ENCODE measurements around the gene APEH. TPM values are rescaled to one million over a fixed set of nuclear protein-coding genes. Genes with fewer than 3 reads are reported as not detected.

The APEH gene
- total and polyA plus RNA-seq, 2 of the 13 experiments (the other 11 are each of a cell fraction or from before 2014, with no cell fraction given) = 116 to 130 TPM

DNA sequence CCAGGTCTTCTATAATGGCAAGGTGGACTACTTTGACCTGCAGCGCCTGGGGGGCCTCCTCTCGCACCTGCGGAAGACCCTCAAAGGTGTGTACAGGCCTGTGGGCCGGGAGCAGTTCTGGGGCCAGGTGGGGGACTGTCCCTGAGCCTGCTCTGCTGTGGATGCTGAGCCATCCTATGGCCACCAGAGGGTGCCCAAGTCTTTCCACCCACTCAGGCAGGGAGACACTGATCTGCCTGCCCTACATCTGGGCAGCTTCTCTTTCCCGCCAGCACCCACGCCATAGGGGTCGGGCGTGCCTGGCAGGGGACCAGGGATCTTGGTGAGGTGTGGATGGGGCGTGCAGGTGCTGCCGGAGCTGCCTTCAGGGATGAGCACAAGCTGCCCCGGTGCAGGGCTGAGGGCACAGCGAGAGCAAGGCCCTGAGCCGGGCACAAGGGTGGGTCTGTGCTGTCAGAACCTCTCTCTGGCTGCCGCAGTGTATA, 29.3 kb downstream of the APEH start:
- peak; percentile 57 for FAIRE-seq
- H4K20me1 ChIP-seq (ENCODE audit: insufficient read depth, low read length) = no peaks in the 10 kb centered on the region
- CTCF ChIA-PET (ENCODE audit: low intra/inter-chr PET ratio, low total read pairs) = interaction anchor here (1.7 to 2.3 kb wide), 2 partner anchors 136 to 203 kb away, joined by 7 to 14 read pairs; no protein-coding TSS in a partner anchor
- WGBS (ENCODE audit: low lambda C conversion rate) = 80% methylated on average over 12 of the region's 14 CpGs
- H3K27me3 ChIP-seq (ENCODE audit: control insufficient read depth in 1 of 2, insufficient read depth in 2 of 2, low read length in 2 of 2) = no peaks in the 10 kb centered on the region; a peak in 1 of 5 replicates
- intact Hi-C loops (cut with micrococcal nuclease; ENCODE audit: unreplicated experiment) (loop anchor here (1.0 to 2.0 kb wide), 2 partner anchors 136 to 203 kb away; no protein-coding TSS in a partner anchor), in situ Hi-C loops (cut with HindIII; ENCODE audit: extremely low pct_ligation_motif_present, low pct_unique_long_range_greater_than_20kb) (loop anchor here (5.0 kb wide), 2 partner anchors 134 to 204 kb away; no protein-coding TSS in a partner anchor)
- POLR2A ChIA-PET = no interaction called here
- no TSS peak for BruUV-seq (replicated peaks)
- no peaks in the 10 kb centered on the region for H3K4me1 ChIP-seq (ENCODE audit: insufficient read depth, low read length)
- H3K79me2 ChIP-seq (ENCODE audit: insufficient read depth, low read length) = no peaks in the 10 kb centered on the region
- peaks cover 37 to 77% of the 10 kb centered on the region in 2 experiments for H3K36me3 ChIP-seq (replicated peaks in 1 of 2; ENCODE audit: control insufficient read depth in 1 of 2, insufficient read depth in 2 of 2, low read length in 2 of 2)
- ATAC-seq = peak; percentile 87
- H3K4me3 ChIP-seq (replicated peaks in 1 of 3; ENCODE audit: insufficient read depth in 1 of 3, low read depth in 2 of 3, low read length in 3 of 3) = no peak overlapping the region
- no peak overlapping the region for H3K27ac ChIP-seq (ENCODE audit: extremely low read length, insufficient read depth, low read length)
- no peak overlapping the region for H2AFZ ChIP-seq (ENCODE audit: low read length)
- no peak overlapping the region for H3K9ac ChIP-seq (ENCODE audit: insufficient read depth, low read depth, low read length)
- H3K9me3 ChIP-seq (ENCODE audit: low read length) = no peaks in the 10 kb centered on the region
- no peak overlapping the region for H3K4me2 ChIP-seq (ENCODE audit: low read depth, low read length)
- DNase-seq (ENCODE audit: low spot score) = peak; percentile 60
- TF ChIP-seq ZNF768 (CRISPR knock-in tag; IDR thresholded peaks at IDR 0.05) (0 out of 2 replicates have a peak, but pooled peaks have one; percentile 24), SSRP1 (CRISPR knock-in tag; IDR thresholded peaks at IDR 0.05) (no peak), FLYWCH1 (CRISPR knock-in tag; IDR thresholded peaks at IDR 0.05) (no peak), AGO2 (optimal IDR thresholded peaks at IDR 0.05; ENCODE audit: low read depth, low read length) (peak; percentile 57), ZNF3 (CRISPR knock-in tag; IDR thresholded peaks at IDR 0.05) (no peak), BRD4 (CRISPR knock-in tag; IDR thresholded peaks at IDR 0.05) (no peak), FOXO1 (CRISPR knock-in tag; IDR thresholded peaks at IDR 0.05) (peak; percentile 36; the same call in 1 of the 2 replicates), JUNB (CRISPR knock-in tag; IDR thresholded peaks at IDR 0.05; ENCODE audit: borderline replicate concordance) (no peak), MEIS2 (CRISPR knock-in tag; IDR thresholded peaks at IDR 0.05) (peak; percentile 36; the same call in 1 of the 2 replicates), PAX8 (CRISPR knock-in tag; IDR thresholded peaks at IDR 0.05; ENCODE audit: borderline replicate concordance) (no peak), ZFP62 (CRISPR knock-in tag; IDR thresholded peaks at IDR 0.05) (no peak), RAD21 (CRISPR knock-in tag; IDR thresholded peaks at IDR 0.05) (peak; percentile 85), SPEN (CRISPR knock-in tag; IDR thresholded peaks at IDR 0.05; ENCODE audit: low read depth) (peak; percentile 46; the same call in 1 of the 2 replicates), SMC3 (IDR thresholded peaks at IDR 0.05; ENCODE audit: low read length) (peak; percentile 65), SAP130 (CRISPR knock-in tag; IDR thresholded peaks at IDR 0.05; ENCODE audit: low read depth) (peak; percentile 26; the same call in 1 of the 2 replicates), ZNF501 (CRISPR knock-in tag; IDR thresholded peaks at IDR 0.05) (peak; percentile 38; the same call in 1 of the 2 replicates), ZNF44 (CRISPR knock-in tag; IDR thresholded peaks at IDR 0.05) (no peak), RBFOX2 (IDR thresholded peaks at IDR 0.05; ENCODE audit: low read depth, low read length) (0 out of 2 replicates have a peak, but pooled peaks have one; percentile 30), KDM5B (CRISPR knock-in tag; IDR thresholded peaks at IDR 0.05; ENCODE audit: borderline replicate concordance) (0 out of 2 replicates have a peak, but pooled peaks have one; percentile 11), SALL1 (CRISPR knock-in tag; IDR thresholded peaks at IDR 0.05) (0 out of 2 replicates have a peak, but pooled peaks have one; percentile 20)
- TF ChIP-seq, protein P1, sequence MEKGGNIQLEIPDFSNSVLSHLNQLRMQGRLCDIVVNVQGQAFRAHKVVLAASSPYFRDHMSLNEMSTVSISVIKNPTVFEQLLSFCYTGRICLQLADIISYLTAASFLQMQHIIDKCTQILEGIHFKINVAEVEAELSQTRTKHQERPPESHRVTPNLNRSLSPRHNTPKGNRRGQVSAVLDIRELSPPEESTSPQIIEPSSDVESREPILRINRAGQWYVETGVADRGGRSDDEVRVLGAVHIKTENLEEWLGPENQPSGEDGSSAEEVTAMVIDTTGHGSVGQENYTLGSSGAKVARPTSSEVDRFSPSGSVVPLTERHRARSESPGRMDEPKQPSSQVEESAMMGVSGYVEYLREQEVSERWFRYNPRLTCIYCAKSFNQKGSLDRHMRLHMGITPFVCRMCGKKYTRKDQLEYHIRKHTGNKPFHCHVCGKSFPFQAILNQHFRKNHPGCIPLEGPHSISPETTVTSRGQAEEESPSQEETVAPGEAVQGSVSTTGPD (CRISPR knock-in tag; IDR thresholded peaks at IDR 0.05) = no peak
- TF ChIP-seq, protein P2, sequence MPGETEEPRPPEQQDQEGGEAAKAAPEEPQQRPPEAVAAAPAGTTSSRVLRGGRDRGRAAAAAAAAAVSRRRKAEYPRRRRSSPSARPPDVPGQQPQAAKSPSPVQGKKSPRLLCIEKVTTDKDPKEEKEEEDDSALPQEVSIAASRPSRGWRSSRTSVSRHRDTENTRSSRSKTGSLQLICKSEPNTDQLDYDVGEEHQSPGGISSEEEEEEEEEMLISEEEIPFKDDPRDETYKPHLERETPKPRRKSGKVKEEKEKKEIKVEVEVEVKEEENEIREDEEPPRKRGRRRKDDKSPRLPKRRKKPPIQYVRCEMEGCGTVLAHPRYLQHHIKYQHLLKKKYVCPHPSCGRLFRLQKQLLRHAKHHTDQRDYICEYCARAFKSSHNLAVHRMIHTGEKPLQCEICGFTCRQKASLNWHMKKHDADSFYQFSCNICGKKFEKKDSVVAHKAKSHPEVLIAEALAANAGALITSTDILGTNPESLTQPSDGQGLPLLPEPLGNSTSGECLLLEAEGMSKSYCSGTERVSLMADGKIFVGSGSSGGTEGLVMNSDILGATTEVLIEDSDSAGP (CRISPR knock-in tag; IDR thresholded peaks at IDR 0.05; ENCODE audit: borderline replicate concordance) = peak; percentile 58; the same call in 1 of the 2 replicates
- TF ChIP-seq, protein P3, sequence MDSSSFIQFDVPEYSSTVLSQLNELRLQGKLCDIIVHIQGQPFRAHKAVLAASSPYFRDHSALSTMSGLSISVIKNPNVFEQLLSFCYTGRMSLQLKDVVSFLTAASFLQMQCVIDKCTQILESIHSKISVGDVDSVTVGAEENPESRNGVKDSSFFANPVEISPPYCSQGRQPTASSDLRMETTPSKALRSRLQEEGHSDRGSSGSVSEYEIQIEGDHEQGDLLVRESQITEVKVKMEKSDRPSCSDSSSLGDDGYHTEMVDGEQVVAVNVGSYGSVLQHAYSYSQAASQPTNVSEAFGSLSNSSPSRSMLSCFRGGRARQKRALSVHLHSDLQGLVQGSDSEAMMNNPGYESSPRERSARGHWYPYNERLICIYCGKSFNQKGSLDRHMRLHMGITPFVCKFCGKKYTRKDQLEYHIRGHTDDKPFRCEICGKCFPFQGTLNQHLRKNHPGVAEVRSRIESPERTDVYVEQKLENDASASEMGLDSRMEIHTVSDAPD (CRISPR knock-in tag; IDR thresholded peaks at IDR 0.05) = no peak
